Measurements from ENCODE around the gene KIF5C. TPM values are rescaled to one million over a fixed set of nuclear protein-coding genes. Genes with fewer than 3 reads are reported as not detected.

KIF5C gene
- total RNA-seq, 1 donor from 2014 or later: 388 TPM

DNA sequence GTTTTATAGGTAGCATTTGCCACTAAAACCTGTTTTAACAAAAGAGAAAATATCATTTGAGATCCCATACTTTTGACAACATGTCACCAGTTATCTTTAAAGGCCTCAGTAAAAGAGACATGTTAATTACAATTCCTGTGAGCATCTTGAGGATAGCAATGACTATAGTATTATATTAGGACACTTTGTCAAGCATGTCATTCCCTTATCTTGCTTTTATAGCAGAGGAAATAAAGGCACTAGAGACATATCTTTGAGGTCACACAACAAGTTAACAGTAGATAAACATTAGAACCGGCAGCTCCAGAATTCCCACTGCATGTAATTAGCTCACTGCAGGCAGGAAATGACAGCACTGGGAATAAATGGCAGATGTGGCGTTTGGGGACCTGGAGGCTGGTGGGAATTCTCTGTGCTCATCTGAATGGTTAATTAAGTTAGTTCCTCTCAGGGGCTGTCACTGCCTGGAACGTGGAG lies 189.4 kb downstream of the KIF5C start:
- no peak for FAIRE-seq

DNA sequence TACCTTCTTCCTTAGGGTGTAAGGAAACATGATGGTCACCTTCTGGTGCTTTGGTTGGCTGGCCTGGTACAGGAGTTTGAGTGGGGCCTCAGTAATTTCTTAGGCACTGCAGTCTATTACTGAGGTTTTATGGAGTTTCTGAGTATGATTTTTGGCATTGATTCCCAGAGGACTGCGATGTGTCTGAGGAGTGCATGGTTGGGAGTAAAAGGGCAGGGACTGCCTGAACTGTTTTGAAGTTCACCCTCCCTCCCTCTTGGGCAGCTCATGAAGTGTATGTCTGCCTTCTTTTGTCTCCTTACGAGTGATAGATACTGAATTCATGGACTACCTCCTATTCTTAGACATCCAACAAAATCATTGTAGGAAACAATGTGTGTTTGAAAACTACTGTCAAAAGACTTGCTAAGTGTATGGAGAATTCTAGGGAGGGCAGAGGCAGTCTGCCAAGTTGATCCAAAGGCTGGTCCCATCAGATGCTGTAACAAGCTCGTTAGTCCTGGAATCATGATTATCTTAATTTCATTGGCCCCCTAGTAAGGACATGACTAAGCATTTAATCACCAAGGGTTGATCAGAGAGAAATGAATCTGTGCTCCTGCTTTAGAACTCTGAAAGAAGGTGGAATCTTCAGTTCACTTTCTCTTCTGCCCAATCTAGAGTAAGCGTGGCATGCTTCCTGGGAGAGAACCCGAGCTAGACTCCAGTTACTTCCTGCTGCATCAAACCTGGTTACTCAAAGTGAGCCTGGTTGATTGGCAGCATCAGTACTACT lies 190.0 kb downstream of the KIF5C start:
- DNase-seq (ENCODE audit: low spot score in 2 of 2) (no peak), FAIRE-seq (no peak)

More for the DNA sequence above, 189.4 kb downstream of the KIF5C start:
- DNase-seq (ENCODE audit: low spot score in 2 of 2): no peak

DNA sequence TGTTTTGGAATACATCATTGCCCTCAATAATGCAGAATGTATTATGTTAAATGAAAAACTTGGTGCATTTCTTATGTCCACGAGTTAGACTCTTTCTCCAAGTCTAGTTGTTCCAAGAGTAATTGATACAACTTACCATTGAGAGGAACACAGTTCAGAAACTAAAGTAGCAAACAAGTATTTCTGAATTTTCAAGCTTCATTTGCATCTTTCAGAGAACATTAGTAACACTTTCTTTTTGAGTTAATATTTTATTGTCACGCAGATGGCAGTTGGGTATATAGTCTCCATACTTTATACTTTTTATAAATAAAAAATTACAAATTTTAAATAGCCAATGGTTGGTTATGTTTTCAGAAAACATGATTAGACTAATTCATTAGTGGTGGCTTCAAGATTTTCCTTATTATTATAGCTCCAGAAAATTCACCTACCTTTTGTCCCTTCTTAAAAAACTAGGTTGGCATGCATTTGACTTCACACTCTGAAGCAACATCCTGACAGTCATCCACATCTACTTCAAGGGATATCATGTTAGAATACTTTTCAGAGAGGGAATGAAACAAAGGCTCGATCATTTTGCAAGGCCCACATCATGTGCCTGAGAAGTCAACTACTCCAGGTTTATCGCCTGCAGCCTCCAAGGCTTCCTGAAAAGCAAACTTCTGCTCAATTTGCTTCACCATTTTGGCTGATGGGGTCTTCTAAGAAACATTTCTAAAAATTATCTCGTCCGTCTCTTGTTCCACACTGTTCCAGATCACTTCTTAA lies 193.4 kb downstream of the KIF5C start:
- DNase-seq (ENCODE audit: low spot score in 2 of 2) (no peak), FAIRE-seq (no peak)

DNA sequence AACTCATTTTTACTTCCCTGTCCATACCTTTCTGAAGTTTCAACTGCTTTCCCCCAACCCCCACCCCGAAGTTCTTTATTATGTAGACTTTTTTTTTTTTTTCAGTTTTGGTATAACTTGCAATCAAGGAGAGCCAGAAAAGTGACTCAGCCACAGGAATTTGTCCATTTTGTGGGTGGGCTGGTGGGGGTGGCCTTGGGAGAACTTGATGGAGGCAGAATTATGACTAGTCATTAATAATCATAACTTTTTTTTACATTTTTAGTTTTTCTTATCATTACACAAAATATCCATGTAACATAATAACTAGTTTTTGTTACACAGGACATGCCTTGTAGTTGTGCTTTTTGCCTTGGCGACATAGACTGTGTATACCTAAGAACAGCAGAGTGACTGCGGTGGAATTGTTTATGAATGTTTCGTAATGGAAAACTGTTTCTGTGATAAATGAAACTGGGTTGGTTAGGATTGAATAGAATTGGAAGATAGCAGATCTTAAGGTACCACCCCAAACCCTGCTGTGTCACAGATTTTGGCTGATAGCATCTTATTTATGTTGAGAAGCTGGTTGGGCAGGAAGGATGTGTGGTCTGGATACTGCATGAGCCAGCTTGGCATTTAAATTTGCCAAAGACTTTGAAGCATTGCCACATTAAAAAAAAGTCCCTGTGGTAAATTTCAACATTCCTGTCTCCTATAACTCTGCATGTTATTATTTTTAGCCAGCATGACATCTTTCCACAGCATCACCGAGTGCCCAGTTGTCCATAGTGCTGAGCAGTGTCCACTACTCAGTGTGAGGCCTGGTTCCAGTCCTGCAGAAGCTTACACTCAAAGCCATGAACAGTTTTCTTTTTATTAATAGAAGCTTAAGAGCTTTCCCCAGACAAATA lies 194.2 kb downstream of the KIF5C start:
- FAIRE-seq: no peak
- no peak for DNase-seq (ENCODE audit: low spot score in 2 of 2)

DNA sequence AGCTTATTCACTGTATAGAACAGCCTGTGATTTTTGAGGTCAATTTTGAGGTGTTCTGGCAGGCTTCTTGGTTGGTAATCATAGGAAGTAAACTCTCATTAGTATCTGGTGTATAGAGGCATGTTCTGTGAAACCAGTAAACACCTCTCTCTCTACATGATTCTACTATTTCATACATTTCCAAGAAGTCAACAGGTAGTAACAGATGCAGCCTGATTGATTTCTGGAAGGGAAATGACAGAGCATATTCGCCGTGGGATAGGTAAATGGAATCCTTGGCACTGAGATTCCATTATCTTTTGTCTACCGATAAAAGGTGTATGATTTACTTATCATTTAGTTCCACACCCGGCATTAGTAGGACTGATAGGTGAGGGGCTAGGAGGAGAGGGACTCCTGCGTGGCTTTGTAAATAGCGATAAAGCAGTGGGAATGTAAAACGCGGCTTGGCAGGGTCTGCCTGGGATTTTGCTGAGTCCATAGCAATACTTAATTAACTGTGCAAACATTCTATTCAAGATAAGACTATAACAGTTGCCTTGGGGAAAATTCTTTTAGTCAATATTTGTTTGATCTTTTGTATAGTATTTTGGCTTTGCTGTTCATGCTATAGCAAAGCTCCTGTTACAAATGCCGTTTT lies 195.8 kb downstream of the KIF5C start:
- DNase-seq (ENCODE audit: low spot score in 2 of 2): no peak

DNA sequence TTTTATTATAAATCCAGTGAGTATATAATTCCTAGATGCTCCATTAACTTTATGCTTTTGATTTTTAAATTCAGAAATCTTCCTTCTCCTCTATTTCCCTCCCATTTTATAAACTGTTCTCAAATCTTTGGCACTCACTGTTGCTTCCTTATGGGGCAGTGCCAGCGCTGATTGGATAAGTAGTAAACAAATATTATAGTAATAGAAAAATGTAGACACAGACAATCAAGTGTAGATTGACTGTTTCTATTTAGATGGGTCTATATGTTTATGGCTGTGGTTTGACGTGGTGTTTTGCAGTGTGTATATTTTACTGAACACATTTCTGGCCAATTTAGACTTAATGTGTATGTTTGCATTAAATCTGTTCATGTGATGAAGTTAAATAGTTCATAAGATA lies 200.1 kb downstream of the KIF5C start:
- DNase-seq (ENCODE audit: low spot score in 2 of 2) (no peak), FAIRE-seq (no peak)

More for the DNA sequence above, 195.8 kb downstream of the KIF5C start:
- no peak for FAIRE-seq

DNA sequence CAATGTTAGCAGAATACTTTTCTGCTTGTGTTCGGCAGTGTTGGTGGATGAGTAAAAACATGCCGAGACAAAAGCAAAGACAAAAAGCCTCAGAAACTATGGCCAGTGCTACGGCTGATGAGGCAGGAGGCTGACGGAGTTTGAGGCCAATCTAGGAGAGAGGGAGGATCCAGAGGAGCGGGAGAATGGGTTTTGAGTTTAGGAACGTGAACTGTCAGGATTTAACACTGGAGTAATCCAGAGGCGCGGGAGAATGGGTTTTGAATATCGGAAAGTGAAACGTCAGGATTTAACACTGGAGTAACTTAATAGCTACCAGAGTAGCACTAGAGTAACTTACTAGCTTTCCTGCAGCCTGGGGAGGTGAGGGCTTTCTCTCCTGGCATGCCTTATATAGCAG lies 200.8 kb downstream of the KIF5C start:
- DNase-seq (ENCODE audit: low spot score in 2 of 2): no peak
- FAIRE-seq: no peak

Small RNAs within 50 kb of the gene (small RNA-seq; reads per million reads assigned to genes)
- gene RNU2-9P (not detected), gene UBBP3 (not detected)

Other genes with a start within 250 kb of the KIF5C start
- 106 TPM for gene EPC2, start 230.5 kb upstream of the KIF5C start, total RNA-seq
- gene LYPD6B, start 163.5 kb downstream of the KIF5C start, total RNA-seq: 4.5 TPM